Inflammatory macrophage treated with lipopolysaccharide for 1 hour (primary cell): ENCODE results near the gene SYMPK.
A peak's percentile ranks its signal among the peaks of the same experiment; 100 is the strongest.
"Not testable (repeated sequence)": the region's sequence is repeated elsewhere in the genome, so short reads cannot be mapped to it uniquely, and the experiment has no call there.

Experiments
- DNase-seq, 2 donors: peaks; one replicate each; pipeline ENCODE4 v3.0.0-alpha.2; 2020 to 2022

The SYMPK gene

DNA sequence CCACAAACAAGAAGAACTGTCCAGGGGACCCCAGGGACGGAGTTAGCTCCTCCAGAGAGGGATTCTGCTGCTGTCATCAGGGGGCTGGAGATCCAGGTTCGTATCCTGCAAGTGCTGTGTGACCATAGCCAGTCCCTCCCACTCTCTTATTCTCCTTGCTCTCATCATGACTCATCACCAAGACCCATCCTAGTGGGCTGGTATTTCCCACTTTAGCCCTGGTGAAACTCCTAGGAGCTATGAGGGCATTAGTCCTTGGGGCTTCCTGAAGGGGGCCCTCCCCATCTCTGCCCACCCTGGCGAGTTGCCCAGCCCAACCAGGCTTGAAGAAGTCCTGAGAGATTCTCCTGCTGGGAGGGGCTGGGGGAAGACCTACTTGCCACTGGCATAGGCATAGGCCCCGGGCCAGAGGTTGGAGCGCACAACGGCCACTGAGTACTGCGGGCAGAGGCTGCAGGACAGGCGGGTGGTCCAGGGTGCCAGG is 62.8 kb downstream of the SYMPK start:
- peak; percentile 31 to 80 for DNase-seq

DNA sequence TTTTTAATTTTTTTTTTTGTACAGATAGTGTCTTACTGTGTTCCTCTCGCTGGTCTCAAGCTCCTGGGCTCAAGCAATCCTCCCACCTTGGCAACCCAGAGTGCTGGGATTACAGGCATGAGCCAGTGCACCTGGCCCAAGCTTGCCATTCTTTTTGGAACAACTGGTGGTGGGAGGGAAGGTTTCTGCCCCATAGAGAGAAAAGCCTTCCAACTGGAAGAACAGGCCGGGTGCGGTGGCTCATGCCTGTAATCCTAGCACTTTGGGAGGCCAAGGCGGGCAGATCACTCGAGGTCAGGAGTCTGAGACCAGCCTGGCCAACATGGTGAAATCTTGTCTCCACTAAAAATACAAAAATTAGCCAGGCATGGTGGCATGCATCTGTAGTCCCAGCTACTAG is 63.4 kb downstream of the SYMPK start:
- not testable (repeated sequence) for DNase-seq

DNA sequence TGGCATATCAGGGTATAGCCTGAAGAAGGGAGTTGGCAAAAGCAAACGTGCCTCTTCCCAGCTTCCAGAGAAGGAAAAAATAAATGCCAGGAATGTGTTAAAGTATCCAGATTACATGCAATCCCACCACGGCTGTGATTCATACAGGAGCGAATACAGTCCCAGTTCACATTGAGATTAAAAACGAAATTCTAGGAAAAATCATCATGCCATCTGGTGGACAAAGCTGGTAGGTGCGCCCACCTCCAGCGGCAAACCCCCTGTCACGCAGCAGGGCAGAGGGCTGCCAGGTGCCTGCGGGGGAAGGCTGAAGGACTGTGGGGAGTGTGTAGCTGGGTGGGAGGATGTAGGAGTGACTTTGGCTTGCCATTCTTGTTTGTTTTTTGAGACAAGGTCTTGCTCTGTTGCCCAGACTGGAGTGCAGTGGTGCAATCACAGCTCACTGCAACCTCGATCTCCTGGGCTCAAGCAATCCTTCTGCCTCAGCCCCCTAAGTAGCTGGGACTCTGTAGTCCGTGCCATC is 63.9 kb downstream of the SYMPK start:
- peak; percentile 31 to 82 for DNase-seq

DNA sequence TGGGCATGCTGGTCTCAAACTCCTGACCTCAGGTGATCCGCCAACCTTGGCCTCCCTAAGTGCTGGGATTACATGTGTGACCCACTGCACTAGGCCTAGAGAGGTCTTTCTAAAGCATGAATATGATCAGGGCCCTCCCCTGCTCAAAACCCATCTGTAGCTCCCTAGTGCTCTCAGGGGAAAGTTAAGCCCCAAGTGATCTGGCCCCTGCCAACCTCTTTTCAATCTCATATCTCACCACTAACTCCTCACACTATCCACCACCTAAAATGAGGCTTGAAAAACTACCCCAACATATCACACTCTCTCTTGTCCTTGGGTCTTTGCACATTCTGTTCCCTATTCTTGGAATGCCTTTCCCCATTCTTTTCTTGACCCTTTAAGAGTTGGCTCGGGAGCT is 68.3 kb downstream of the SYMPK start:
- DNase-seq: no peak

DNA sequence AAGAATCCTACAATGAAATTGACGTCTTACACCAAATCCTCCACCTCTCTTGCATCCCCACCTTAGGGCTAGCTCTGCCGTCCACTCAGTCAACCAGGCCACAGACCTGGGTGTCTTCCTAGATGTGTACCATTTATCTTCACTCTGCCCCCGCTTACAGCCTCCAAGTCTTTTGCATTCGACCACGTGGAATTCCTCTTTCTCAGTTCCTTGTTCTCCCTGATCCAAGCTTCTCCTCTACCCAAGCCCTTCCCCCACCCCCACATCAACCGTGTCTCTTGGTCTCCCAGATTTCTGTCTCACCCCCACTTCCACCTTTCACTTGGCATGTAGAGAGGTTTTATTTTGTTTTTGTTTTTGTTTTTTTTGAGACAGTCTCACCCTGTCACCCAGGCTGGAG is 69.1 kb downstream of the SYMPK start:
- DNase-seq: peak; percentile 55 to 83

DNA sequence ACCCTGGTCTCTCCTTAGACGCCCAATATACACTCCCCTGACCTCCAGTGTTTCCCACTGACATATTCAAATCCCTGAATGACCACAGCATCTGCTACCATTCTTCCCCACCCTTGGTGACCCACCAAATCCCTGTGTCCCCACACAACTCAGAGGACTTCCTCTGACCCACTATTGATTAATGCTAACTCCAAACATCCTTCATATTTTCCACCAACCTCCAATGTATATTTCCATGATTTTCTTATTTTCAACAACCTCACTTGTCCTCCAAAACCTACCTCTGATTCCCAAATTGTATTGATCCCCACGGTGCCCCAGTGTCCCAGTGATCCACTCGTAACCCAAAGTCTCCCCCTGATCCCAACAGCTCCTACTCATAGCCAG is 69.8 kb downstream of the SYMPK start:
- DNase-seq: no peak

DNA sequence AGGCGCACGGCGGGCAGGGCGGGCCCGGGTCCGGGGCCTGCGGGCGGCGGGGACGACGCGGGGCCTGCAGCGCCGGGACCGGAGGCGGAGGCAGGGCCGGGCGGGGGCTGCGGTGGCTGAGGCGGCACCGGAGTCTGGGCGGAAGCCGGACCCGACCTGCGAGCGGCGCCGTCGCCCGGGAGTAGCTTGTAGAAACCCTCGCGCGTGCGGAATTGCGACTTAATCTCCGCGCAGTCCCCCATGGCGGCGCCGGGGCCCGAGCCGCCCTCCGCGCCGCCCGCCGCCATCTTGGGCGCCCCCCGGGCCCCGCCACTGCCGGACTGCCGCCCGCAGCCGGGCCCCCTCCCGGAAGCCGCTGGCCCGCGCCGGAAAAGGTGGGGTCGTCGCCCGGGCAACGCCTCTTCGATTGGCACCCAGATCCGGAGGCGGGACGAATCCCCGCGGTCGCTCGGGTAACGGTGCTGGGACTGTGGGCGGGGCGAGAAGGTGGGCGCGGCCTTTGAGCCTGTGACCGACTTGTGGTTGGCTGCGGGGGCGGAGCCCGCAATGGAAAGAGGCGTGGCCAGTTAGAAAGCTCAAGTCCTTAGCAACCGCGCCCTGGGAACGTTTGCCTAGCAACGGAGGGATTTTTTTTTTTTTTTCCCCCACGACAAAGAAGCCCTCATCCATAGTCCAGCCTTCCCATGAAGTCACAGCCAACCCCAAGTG is 70.3 kb downstream of the SYMPK start, which contains the start of gene DMWD:
DMWD (minus strand) TSS at position 376 of the 708 bp plus-strand sequence; CDS start at position 287, 89 bp downstream.
- DNase-seq: peak; percentile 98 to 100

DNA sequence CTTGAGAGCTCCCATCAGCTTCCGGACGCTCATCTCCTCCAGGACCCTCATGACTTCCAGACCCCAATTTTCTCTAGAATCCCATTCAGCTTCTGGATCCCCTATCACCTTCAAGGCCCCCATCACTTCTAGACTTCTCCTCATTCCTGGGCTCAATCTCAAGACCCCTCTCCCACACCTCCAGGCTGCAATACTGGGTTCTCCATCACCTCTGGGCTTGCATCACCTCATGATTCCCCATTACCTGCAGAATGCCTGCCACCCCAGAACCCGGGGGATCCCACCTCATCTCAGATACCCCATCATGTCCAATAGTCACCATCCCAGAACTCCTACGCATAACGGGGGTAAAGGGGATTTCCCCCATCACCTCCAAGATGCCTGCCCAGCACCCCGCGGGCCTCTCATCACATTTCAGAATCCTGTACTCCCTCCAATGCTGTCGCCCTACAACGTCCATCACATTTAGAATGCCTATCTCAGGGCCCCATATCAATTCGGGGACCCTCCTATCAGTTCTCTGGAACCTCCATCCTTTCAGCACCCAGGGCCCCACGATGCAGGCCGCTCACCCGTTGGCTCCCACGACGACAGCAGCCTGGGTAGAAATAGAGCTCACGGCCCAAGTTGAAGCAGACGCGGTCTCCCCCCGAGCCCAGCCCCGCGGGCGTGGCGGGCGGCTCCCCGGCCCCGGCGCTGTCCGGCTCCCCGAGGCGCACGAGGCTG is 71.0 kb downstream of the SYMPK start:
- DNase-seq: no peak

DNA sequence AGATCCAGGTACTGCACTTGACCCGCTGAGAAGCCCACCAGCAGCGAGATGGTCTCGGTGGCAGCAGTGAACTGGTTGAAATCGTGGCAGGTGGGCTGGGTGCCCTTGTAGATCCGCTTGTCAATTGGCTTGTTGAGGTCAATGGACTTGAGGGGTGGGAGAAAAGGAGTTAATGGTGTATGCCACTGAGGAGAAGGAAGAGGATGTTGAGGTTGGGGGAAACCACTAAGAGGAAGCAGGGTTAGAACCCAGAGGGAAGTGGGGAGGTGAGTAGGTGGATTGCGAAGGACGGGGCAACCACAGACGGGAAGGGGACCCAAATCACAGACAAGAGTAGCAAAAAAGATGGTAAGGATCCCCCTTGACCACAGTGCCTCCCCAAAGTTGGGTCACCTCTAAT is 72.0 kb downstream of the SYMPK start:
- peak; percentile 90 to 92 for DNase-seq

DNA sequence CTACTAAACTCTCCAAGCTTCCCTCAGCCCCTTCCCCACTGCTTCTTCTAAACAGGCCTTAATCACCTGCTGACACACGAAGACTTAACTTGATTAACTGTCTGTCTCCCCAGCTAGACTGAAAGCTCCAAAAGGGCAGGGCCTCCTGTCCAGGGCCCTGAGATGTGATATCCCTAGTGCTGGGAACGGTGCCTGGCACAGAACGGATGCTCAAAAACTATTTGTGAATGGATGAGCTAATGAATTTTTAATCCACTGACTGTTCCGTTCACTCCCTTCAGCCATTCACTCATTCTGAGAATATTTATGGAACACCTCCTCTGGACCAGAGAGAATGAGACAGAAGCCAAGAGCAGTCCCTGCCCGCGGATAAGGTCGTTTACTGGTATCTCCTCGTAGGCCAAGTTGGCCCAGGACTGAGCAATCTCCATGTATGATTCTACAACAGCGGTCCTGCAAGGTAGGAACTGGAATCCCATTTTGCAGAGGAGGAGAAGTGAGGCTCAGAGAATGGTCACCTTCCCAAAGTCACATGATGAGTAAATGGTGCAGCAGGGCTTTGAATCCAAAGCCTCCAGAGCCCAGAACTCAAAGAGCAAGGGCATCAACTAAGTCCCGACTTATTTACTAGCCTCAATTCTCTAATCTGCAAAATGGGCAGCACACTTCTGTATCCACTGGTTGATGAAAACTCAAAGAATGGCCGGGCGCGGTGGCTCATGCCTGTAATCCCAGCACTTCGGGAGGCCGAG is 73.7 kb downstream of the SYMPK start:
- DNase-seq: no peak

DNA sequence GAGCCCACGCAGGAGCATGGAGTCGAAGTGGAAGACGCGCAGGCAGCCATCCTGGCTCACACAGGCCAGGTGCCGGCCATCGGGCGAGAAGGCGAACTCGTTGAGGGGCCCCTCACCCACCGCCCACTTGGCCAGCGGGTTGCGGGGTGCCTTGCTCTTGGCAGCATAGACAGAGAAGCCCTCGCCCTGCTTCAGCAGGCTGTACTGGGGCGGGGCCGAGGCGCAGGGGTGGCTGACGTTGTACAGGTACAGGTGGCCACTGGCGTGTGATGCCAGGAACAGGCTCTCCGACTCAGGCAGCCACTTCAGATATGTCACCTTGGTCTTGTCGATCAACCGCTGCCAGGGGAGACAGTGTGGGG is 76.4 kb downstream of the SYMPK start:
- DNase-seq: no peak

DNA sequence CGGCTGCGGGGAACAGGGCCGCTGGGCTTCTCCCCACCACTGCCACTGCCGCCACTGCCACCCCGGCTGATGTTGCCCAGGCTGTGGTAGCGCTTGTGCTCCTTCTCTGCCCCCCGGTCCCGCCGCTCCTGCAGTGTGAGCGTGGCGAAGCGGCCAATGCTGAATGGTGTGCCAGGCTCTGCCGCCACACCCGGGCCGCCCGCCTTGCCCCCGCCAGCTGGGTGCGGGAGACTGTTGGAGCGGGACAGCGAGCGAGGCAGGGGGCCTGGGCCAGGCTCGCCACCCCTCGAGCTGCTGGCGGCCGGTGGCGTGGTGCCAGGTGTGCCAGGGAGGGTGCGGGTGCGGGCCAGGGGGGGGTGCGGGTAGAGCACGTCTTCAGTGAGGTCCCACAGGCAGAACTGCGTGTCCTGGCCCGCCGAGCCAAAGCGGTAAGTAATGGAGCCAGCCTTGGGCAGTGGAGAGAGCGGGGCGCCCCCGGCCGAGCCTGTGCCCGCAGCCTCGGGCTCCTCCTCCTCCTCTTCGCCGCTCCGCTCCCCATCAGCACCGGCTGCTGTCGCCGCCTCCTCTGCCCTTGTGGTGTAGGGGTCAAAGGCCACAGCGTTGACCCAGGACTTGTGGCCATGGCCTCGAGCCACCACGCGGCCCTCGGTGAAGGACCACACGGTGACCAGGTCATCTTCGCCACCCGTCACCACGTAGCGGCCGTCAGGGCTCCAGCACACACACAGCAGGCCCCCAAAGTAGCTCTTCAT is 77.0 kb downstream of the SYMPK start:
- DNase-seq: no peak

DNA sequence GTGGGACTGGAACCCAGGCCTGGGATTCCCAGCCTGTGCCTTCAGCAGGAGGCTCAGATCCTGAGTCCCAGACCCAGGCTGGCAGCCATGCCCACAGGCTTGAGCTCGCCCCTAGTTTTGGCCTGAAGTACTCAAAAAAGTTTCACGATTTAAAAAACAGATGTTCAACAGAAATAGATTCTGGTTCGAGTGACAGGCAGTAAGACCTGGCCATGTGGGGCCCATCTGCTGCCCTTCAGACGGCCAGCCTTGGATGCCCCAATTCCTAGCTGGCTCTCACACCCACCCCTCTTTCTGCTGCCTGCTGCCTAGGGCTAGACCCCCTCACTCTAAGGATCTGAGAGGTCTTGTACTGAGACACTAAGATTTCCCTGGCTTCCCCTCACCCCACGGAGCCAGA is 77.8 kb downstream of the SYMPK start:
- no peak for DNase-seq

DNA sequence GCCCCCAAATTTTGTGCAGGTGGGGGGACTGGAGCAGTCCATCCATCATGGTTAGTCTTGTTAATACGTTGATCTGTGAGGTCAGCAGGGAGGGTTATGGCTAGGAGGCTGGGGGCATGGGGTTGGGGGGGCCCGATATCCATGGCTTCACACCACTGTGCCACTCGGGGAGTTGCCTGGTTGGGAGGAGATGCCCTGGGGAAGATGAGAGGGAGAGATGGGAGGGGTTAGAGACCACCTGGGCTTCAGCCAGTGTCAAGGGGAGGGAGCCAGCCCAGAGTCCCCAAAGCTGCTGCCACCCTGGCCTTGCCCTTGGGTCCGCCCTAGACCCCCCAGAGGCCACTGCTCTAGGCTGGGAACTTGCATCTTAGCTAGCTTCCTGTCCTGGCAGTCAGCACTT is 78.9 kb downstream of the SYMPK start:
- no peak for DNase-seq

DNA sequence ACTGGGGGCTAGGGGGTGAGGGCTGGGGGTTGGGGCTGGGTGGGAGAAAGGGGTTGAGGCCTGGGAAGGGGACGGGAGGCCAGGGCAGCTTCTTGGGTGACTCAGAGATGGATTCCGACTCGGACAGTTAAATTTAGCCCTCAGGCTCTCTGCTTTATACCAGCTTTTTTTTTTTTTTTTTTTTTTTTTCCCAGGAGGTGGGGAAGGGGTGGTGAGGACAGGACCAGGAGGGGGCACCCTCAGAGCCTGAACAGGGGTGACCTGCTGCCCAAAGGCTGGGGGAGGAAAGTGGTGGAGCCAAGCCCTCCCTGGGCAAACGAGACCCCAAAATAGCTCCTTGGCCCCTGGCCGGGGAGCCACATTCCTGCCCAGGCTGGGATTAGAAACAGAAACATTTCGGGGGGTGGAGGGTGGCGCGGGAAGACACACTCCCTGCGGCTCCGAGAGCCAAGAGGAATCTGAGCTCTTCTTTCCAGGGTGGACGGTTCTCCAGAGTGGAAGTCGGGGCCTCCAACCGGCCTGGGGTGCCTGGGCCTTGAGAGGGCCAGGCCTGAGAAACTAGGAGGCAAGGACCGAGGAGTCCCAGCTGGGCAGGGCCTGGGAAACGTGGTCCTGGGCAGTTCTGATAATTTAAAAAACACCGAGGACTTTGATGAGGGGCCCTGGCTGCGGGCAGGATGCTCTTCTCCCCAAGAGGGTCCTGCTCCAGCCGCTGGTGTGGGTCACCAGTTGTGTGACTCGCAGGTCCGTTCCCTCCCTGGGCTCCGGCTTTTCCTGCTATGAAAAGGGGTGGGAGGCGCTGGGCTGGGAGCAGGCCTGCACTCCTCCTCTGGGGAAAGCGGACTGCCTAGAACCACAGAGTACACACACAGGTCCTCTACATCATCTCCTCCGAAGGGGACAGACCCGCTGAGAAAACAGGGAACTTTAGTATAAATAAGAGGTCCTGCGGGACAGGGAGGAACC is 79.8 kb downstream of the SYMPK start:
- no peak for DNase-seq

DNA sequence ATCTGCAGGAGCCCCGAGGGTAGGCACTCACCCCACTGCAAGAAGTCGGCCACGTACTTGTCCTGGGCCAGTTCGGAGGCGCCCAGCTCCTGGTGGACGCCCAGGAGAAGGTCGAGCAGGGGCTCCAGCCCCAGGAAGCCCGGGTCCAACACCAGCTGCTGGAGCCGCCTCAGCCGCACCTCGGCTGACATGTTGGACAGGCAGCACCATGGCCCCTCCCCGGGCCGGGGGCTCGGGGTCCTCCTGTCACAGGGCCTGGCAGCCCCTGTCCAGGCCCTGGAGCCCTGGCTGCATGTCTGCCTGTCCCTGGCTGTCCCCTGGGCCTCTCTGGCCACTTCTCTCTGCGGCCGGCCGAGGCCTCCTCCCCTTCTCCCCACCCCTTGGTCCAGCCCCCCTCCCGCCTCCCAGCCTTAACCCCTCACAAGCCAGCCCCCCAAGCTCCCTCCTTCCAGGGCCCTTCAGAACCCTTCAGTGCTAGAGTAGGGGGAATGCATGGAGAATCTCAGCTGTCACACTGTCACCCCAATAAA is 80.7 kb downstream of the SYMPK start, which contains the start of gene DMPK:
DMPK (minus strand) TSS at position 329 of the 530 bp plus-strand sequence; CDS start at position 191, 138 bp downstream.
- no peak for DNase-seq

DNA sequence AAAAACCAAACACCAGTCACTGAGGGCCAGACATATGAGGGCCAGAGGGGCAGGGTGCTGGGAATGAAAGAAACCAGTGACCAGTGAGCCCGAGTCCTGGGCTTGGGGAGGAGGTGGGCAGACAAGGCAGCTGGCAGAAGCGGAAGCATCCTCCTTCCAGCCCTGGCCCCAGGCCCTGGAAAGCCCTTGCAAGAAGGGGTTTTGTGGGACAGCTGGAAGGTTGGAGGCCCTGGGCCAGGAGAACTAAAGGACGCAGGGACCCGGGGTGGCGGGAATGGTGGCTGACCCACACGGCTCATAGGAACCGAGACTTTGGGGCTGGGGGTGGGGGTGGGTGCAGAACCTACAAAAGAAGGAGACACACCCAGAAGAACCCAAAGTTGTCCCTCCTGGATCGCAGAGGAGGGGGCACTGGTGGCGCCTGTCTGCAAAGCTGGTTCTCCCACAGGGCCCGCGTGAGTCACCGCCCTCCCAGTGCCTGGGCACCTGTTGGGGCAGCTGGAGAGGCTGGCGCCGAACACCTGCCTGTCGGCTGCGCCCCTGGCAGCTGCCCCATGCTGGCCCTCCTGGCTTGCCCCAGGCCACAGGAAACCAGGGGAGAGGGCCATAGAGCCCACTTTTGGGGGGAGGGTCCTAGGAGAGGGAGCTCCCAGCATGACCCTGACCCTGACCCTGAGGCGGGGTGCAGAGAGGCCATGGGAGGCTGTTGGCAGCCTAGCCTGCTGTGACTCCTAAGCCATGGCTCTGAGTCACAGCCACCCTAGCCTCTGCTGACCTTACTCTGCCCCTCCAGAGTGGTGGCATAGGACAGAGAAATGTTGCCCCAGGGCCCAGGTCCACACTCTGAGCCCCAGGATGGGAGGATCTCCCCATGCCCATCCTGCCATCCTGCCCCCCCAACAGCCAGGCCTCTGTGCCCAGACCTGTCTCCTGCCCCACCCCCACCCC is 81.5 kb downstream of the SYMPK start:
- peak in 1 of 2 donors; percentile 27 for DNase-seq

DNA sequence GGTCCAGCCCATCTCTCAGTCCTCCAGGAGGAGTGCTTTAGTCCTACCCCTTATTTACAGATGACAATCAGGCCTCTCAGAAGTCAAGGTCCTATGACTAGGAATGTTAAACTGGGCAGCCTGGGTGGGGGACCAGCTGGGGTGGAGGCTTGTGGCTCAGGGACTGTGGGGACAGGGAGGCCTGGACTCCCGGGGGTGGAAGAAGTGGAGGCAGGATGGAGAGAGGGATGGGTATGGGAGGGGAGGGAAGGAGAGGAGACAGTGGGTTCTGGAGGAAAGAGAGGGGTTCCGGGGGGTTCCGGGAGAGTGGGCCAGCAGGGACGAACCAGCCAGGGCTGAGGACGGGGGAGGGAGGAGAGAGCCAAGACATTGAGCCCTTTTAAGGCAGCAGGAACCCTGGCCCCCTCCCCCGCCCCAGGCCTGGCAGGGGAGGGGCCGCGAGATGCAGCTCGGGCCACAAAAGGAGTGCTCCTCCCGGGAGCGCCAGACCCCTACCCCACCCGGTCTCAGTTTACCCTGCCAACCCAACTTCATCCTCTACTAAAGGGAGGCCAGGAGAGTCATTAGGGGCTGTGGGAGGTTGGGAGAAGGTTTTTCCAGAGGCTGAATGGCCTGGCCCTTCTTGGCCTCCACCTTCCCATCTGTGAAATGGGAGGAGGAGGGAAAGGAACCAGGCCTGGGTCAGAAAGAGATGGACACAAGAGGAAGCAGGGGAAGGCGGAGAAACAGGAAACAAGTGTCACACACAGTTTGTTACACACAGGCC is 82.3 kb downstream of the SYMPK start:
- DNase-seq: peak in 1 of 2 donors; percentile 43

DNA sequence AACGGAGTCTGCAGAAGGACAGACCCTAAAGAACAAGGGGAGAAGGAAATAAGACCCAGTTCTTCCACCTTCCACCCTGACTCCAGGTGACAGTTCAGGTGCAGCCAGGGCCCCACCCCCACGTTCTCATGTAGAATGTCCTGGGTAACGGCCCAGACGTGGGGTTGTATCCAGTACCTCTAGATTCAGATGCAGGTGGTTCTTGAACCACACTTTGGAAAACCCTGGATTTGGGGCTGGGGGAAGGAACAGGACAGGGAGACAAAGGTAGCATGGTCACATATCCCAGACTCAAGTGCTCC is 82.8 kb downstream of the SYMPK start:
- DNase-seq: no peak
